Ovary (tissue), 3 donors: Measurements from ENCODE around the gene BOLL.

Experiments used
- POLR2A ChIP-seq: fragments of 450-650 bp; IDR thresholded peaks from one replicate; pipeline ENCODE4 v1.6.1; 2017; ENCODE audit warnings: antibody characterized with exemption, mild to moderate bottlenecking, moderate library complexity
- TF ChIP-seq, protein P1 (sequence below), 3 donors: fragments of 450-650 bp in 2 of 3; fragments of 200-600 bp in 1 of 3; IDR thresholded peaks; one replicate each; pipeline versions ENCODE4 v1.5.1 to v1.8.0; 2016 to 2022; ENCODE audit warnings: antibody characterized with exemption in 3 of 3, mild to moderate bottlenecking in 1 of 3
- donor health status: DM: no; HTN: no; CAD: no.

DNA sequence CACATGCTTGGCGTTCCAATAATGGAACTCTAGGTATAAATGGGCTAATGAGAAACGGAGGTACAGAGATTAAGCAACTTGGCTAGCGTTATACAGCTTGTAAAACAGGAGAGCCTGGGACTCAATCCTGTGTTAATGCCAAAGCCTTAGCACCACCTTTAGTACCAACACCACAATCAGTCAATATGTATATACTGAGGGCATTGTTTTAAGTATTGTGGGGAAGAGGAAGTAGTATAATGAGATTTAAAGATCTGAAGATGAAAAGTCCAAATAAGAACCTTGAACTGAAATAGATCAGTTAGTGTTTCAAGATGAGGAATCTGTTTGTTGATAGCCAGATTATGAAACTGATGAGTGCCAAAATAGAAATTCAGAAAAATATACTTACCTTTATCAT lies 71.8 kb downstream of the BOLL start:
- no peak for TF ChIP-seq POLR2A
- TF ChIP-seq, protein P1, sequence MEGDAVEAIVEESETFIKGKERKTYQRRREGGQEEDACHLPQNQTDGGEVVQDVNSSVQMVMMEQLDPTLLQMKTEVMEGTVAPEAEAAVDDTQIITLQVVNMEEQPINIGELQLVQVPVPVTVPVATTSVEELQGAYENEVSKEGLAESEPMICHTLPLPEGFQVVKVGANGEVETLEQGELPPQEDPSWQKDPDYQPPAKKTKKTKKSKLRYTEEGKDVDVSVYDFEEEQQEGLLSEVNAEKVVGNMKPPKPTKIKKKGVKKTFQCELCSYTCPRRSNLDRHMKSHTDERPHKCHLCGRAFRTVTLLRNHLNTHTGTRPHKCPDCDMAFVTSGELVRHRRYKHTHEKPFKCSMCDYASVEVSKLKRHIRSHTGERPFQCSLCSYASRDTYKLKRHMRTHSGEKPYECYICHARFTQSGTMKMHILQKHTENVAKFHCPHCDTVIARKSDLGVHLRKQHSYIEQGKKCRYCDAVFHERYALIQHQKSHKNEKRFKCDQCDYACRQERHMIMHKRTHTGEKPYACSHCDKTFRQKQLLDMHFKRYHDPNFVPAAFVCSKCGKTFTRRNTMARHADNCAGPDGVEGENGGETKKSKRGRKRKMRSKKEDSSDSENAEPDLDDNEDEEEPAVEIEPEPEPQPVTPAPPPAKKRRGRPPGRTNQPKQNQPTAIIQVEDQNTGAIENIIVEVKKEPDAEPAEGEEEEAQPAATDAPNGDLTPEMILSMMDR (IDR thresholded peaks at IDR 0.05), result no peak
